ENCODE measurements around the gene MARCHF10. TPM values are rescaled to one million over a fixed set of nuclear protein-coding genes. Genes with fewer than 3 reads are reported as not detected.

Gene MARCHF10
- polyA plus RNA-seq, 3 donors = not detected

DNA sequence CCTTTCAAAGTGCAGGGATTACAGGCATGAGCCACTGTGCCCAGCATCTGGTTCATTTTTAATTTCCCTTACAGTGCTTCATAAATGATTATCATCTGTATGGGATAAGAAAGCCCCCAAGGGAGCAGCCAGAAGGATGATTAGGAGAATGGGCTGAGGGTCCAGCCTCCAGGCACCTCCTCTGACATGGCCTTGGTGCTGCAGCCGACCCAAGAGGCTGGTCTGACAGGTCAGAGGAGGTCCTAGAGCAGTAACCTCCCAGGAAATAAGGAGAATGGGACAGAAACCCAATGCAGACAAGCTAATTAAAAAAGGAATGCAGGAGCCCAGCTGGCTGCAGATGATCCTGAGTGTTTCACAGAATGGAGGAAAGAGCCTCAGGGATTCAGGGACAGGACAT, 151.7 kb downstream of the MARCHF10 start:
- no peak overlapping the region for H2AFZ ChIP-seq (ENCODE audit: insufficient read depth, low read depth, low read length, poor library complexity, severe bottlenecking)
- Mint-ChIP-seq H3K27me3 (ENCODE audit: low read depth in 3 of 3) (peaks cover 15 to 31% (median 17%) of the 10 kb centered on the region in 3 donors), H3K4me3 (no peak overlapping the region), H3K9me3 (peaks cover 6 to 14% (median 8%) of the 10 kb centered on the region in 7 donors), H3K27ac (no peak overlapping the region), H3K36me3 (no peaks in the 10 kb centered on the region), H3K4me1 (peaks cover 28% of the 10 kb centered on the region)
- H3K9me3 ChIP-seq (replicated peaks in 1 of 2; ENCODE audit: control insufficient read depth in 1 of 2, insufficient read depth in 1 of 2, low read length in 2 of 2) = no peaks in the 10 kb centered on the region
- peaks cover 26% of the 10 kb centered on the region in 2 donors for H3K4me1 ChIP-seq (ENCODE audit: control insufficient read depth in 1 of 2, insufficient read depth in 2 of 2, low read length in 2 of 2)
- H3K9ac ChIP-seq (ENCODE audit: insufficient read depth, low read length, poor library complexity, severe bottlenecking) = no peak overlapping the region
- no peaks in the 10 kb centered on the region for H4K20me1 ChIP-seq (ENCODE audit: insufficient read depth, low read length)
- H3K27ac ChIP-seq (ENCODE audit: low read depth in 1 of 2, low read length in 2 of 2) = no peak overlapping the region
- no peak for DNase-seq
- H3K36me3 ChIP-seq (replicated peaks in 1 of 2; ENCODE audit: control insufficient read depth in 1 of 2, insufficient read depth in 2 of 2, low read length in 2 of 2) = no peaks in the 10 kb centered on the region
- intact Hi-C loops (cut with micrococcal nuclease) = no loop called here
- H3K4me3 ChIP-seq (replicated peaks in 1 of 3; ENCODE audit: low read depth in 2 of 3, low read length in 3 of 3) = no peak overlapping the region
- no peaks in the 10 kb centered on the region for H3K79me2 ChIP-seq (ENCODE audit: insufficient read depth, low read length)
- TF ChIP-seq, protein P1, sequence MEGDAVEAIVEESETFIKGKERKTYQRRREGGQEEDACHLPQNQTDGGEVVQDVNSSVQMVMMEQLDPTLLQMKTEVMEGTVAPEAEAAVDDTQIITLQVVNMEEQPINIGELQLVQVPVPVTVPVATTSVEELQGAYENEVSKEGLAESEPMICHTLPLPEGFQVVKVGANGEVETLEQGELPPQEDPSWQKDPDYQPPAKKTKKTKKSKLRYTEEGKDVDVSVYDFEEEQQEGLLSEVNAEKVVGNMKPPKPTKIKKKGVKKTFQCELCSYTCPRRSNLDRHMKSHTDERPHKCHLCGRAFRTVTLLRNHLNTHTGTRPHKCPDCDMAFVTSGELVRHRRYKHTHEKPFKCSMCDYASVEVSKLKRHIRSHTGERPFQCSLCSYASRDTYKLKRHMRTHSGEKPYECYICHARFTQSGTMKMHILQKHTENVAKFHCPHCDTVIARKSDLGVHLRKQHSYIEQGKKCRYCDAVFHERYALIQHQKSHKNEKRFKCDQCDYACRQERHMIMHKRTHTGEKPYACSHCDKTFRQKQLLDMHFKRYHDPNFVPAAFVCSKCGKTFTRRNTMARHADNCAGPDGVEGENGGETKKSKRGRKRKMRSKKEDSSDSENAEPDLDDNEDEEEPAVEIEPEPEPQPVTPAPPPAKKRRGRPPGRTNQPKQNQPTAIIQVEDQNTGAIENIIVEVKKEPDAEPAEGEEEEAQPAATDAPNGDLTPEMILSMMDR (IDR thresholded peaks at IDR 0.05) = no peak
- 100% methylated on average over 1 of the region's 1 CpG for WGBS (ENCODE audit: insufficient coverage)
- no peak overlapping the region for H3K4me2 ChIP-seq (replicated peaks; ENCODE audit: extremely low read depth, low read length, poor library complexity, severe bottlenecking)
- H3K27me3 ChIP-seq (ENCODE audit: control insufficient read depth in 2 of 2, insufficient read depth in 2 of 2, low read length in 2 of 2) = peaks cover 0 to 15% of the 10 kb centered on the region in 2 donors

DNA sequence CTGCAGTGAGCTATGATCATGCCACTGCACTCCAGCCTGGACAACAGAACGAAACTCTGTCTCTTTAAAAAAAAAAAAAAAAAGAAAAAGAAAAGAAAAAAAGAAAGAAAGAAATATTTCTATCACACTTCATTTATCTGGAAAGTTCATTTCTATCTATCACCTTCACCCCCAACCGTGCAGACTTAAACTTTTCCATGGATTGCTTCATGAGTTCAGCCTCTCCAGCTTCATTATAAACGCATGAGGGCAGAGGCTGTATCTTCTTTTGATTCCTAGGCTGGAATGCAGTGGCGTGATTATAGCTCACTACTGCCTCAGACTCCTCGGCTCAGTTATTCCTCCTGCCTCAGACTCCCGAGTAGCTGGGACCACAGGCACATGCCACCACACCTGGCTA, 152.5 kb downstream of the MARCHF10 start:
- WGBS (ENCODE audit: insufficient coverage) = 97% methylated on average over 4 of the region's 6 CpGs
- TF ChIP-seq, protein P1 (IDR thresholded peaks at IDR 0.05) = no peak
- H3K36me3 ChIP-seq (replicated peaks in 1 of 2; ENCODE audit: control insufficient read depth in 1 of 2, insufficient read depth in 2 of 2, low read length in 2 of 2) = no peaks in the 10 kb centered on the region
- Mint-ChIP-seq H3K4me3 (no peak overlapping the region), H3K4me1 (peaks cover 28% of the 10 kb centered on the region), H3K27ac (no peak overlapping the region), H3K36me3 (no peaks in the 10 kb centered on the region), H3K27me3 (ENCODE audit: low read depth in 3 of 3) (peaks cover 23 to 37% (median 24%) of the 10 kb centered on the region in 3 donors), H3K9me3 (peaks cover 2 to 10% (median 3%) of the 10 kb centered on the region in 7 donors)
- DNase-seq = no peak
- no peak overlapping the region for H3K4me3 ChIP-seq (replicated peaks in 1 of 3; ENCODE audit: low read depth in 2 of 3, low read length in 3 of 3)
- no peaks in the 10 kb centered on the region for H4K20me1 ChIP-seq (ENCODE audit: insufficient read depth, low read length)
- no peaks in the 10 kb centered on the region for H3K79me2 ChIP-seq (ENCODE audit: insufficient read depth, low read length)
- H3K9me3 ChIP-seq (replicated peaks in 1 of 2; ENCODE audit: control insufficient read depth in 1 of 2, insufficient read depth in 1 of 2, low read length in 2 of 2) = no peaks in the 10 kb centered on the region
- H2AFZ ChIP-seq (ENCODE audit: insufficient read depth, low read depth, low read length, poor library complexity, severe bottlenecking) = no peak overlapping the region
- H3K4me1 ChIP-seq (ENCODE audit: control insufficient read depth in 1 of 2, insufficient read depth in 2 of 2, low read length in 2 of 2) = peaks cover 26% of the 10 kb centered on the region in 2 donors
- no peak overlapping the region for H3K9ac ChIP-seq (ENCODE audit: insufficient read depth, low read length, poor library complexity, severe bottlenecking)
- peaks cover 0 to 17% of the 10 kb centered on the region in 2 donors for H3K27me3 ChIP-seq (ENCODE audit: control insufficient read depth in 2 of 2, insufficient read depth in 2 of 2, low read length in 2 of 2)
- no peak overlapping the region for H3K27ac ChIP-seq (ENCODE audit: low read depth in 1 of 2, low read length in 2 of 2)
- intact Hi-C loops (cut with micrococcal nuclease) = no loop called here
- H3K4me2 ChIP-seq (replicated peaks; ENCODE audit: extremely low read depth, low read length, poor library complexity, severe bottlenecking) = no peak overlapping the region

All from CD14-positive monocyte (primary cell).